GM21447 (cell line): ENCODE measurements around the gene ZSCAN18.
"Not testable (repeated sequence)": the region's sequence is repeated elsewhere in the genome, so short reads cannot be mapped to it uniquely, and the experiment has no call there.

Source experiments
- ATAC-seq: cut with Tn5 transposase; IDR thresholded peaks from one replicate; pipeline ENCODE4 v1.9.1; 2021; ENCODE audit not compliant: unreplicated experiment

The ZSCAN18 gene

GRCh38 chr19:58097781-58098681 is at the start of gene ZSCAN18:
ZSCAN18 (minus strand) TSS chr19:58098231; CDS start chr19:58090267, 7,964 bp downstream.
- ATAC-seq: no peak

GRCh38 chr19:58147475-58147874 is 49.4 kb upstream of the ZSCAN18 start:
- ATAC-seq: not testable (repeated sequence)

- no peak for ATAC-seq
Measured at GRCh38 chr19:58145849-58146248, 47.8 kb upstream of the ZSCAN18 start.

- no peak for ATAC-seq
Measured at GRCh38 chr19:58134244-58134643, 36.2 kb upstream of the ZSCAN18 start.

GRCh38 chr19:58129284-58129683 is 31.3 kb upstream of the ZSCAN18 start:
- no peak for ATAC-seq

GRCh38 chr19:58128041-58128685 is 30.1 kb upstream of the ZSCAN18 start:
- no peak for ATAC-seq

GRCh38 chr19:58123354-58123753 is 25.3 kb upstream of the ZSCAN18 start:
- no peak for ATAC-seq

DNA sequence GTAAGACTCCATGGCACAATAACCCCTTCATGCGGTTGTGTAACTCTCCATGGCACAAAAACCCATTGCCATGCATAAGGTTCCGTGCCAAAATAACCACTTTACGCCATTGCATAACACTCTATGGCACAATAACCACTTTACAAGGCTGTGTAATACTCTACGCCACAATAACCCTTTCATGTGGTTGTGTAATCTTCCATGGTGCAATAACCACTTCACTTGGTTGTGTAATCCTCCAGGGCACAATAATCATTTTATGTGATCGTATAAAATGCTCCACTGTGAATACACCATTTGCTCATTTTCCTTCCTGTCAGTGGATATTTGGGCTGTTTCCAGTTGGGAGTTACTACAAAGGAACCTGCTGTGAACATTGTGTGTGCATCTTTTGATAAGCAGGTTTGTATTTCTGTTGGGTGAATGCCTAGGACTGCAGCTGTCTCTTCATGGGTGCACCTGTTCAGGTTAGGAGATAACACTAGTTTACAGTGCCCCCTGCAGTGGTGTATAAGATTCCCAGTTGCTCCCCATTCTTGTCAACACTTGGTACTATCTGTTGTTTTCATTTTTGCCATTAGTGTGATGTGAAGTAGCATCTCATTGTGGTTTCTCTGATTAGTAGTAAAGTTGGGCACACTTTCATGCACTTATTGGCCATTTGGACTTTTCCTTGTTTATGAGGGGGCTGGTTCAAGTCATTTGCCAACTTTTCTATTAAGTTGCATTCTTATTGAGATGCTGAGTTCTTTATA is 21.1 kb upstream of the ZSCAN18 start:
- ATAC-seq: no peak

GRCh38 chr19:58117841-58118575 is 20.0 kb upstream of the ZSCAN18 start:
- ATAC-seq: no peak

DNA sequence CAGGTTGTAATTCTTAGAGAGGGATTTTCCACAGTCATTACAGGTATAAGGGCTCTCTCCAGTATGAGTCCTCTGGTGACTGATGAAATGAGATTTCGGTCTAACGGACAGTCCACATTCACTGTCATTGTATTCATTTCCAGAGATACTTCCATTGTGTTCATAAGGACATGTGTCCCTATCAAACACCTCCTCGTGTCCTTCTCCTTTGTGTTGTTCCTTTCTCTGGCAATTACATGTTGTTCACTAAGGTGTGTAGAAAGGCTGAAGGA is 10.5 kb upstream of the ZSCAN18 start:
- ATAC-seq: no peak

DNA sequence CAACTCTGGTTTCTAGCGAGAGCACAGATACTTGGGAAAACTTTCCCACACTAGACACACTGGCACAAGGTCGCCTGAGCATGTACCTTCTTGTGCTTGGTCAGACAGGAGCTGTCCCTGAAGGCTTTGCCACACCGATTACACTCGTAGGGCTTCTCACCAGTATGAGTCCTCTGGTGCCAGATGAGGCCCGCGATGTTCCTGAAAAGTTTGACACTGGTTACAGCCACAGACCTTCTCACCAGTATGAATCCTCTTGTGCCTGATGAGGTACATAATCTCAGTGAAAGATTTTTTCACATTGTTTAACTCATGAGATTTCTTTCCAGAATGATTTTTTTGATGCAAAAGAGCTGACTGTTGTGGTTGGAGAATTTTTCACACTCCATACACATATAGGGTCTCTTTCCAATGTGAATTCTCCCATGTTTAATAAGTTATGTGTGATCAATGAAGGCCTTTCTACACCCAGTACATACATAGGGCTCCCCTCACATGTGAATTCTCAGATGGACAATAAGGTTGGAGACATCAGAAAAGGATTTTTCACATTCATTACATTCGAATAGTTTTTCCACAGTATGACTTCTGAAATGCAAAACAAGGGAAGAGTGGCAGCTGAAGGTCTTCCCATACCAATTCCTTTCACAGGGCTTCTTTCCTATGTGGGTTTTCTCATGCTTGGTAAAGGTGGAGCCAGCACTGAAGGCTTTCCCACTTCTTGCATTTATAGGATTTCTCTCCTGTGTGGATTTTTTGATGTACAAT is 9.9 kb upstream of the ZSCAN18 start:
- ATAC-seq: no peak

DNA sequence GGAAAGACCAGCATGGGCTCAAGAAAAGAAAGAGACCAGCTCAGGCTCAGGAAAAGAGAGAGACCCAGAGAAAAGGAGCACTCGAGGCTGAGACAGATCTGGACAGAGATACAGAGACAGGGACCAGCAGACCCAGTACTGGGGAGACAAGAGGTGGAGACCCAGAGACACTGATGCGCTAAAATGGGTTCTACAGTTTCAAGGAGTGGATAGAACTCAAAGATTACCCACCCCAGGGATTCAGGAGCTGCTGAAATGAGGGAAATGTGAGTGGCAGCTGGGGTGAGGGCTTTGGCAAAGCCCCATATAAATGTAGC is 609 bp upstream of the ZSCAN18 start:
- ATAC-seq: no peak

- no peak for ATAC-seq
Measured at GRCh38 chr19:58097349-58097748, 682 bp downstream of the ZSCAN18 start.

DNA sequence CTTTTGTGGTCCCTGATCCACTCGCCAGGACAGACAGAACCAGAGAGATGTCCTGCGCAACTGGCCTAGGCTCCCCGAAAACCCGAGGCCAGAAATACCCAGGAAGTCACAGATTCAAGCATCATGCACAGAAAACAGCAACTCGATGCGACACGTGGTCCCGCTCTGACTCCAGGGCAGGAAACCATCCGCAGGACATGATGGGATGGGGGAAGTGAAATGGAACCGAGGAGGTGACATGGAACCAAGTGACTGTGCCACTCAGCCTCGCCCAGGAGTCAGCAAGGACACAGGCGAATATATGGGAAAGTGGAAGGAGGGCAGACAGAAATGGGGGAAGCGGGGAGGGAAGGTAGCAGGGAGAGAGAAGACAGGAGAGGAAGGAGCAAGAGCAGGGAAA is 1.1 kb downstream of the ZSCAN18 start:
- ATAC-seq: no peak

DNA sequence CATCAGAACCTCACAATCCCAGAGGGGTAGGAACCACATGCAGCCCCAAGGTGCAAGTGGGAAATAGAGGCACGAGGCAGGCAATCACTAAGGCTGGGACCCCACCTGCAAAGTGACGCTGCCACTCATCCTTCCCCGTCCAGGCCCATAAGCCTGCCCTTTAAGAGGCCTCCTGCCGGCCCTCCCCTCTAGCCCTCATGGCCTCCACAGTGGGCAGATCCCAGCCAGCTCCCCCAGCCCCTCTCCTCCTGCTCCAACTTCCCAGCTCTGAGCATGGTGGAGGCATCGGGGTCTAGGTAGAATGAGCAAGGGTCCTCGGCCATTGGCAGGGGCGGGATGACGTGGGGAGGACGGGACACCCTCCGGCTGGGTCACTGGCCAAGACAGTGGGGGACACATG is 2.7 kb downstream of the ZSCAN18 start:
- no peak for ATAC-seq

GRCh38 chr19:58093071-58093470 is 5.0 kb downstream of the ZSCAN18 start:
- ATAC-seq: no peak

DNA sequence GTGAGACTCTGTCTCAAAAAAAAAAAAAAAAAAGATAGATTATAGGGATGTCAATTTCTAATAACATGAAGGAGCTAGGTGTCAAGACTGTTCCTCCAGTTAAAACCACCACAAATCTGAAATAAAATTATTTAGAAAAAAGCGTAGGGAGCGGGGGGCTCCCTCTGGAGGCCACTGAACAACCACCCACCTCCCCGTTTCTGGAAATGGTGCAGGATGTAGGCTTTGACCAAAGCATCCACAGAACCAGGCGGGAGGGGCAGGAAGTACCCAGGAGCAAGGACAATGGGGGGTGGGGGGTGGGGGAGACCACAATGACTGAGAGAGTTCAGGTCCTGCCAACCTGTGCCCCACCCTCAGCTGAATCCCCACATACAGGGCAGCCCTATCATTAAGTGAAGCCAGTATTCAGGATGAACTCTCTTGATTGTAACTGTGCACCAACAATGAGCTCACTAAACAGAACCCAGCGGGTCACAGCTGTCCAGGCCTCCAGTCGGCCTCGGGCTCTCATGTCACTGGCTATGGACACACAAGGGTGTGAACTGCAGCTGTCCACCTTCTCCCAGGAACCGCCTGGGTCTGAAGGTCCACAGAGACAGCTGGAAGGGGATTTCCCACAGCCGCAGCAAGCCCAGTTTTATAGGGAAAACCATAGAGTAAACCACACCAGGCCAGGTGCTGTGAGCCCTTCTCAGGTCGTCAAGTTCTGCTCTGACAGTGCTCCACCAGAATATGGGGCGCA is 6.6 kb downstream of the ZSCAN18 start:
- no peak for ATAC-seq

DNA sequence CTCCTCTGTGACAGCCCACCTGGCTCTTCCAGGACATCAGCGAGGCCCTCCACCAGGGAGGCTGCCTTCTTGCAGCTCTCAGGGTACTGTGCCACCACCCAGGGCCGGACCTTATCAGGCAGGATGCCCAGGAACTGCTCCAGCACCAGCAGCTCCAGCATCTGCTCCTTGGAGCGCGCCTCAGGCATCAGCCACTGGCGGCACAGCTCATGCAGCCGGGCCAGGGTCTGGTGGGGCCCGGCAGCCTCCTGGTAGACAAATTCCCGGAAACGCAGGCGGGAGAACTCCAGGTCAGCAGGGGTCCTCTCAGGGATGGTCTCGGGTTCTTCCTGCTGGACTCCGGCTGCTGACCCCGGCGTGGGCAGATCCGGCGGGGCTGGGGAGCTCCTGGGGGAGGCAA is 8.2 kb downstream of the ZSCAN18 start:
- no peak for ATAC-seq

DNA sequence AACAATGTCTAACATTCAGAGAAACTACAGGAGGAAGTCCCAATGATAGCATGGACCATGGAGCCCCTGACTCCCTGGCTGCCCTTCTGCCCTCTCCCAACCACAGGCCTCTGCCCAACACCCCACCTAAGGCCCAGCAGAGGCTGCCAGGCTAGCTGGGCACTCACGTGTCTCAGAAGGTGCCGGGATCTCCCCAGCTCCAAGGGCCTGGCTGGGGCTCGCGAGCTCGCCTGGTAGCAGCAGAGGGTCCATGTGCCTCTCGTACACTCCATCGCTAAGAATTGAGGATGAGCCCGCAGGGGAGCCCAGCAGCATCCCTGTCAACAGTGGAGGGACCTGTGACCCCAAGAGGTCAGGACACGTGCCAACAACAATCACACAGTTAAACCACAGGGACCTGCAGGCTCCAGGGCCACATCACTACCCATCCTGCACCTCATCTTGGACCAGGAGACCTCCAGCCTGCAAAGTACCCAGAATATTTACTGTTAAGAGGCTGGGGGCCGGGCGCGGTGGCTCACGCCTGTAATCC is 9.4 kb downstream of the ZSCAN18 start:
- no peak for ATAC-seq
